GM19043 (cell line): ENCODE results near the gene SRPK2.

Experiments
- ATAC-seq: cut with Tn5 transposase; IDR thresholded peaks from one replicate; pipeline ENCODE4 v1.9.1; 2021; ENCODE audit warnings: low read depth; ENCODE audit not compliant: unreplicated experiment

The SRPK2 gene

DNA sequence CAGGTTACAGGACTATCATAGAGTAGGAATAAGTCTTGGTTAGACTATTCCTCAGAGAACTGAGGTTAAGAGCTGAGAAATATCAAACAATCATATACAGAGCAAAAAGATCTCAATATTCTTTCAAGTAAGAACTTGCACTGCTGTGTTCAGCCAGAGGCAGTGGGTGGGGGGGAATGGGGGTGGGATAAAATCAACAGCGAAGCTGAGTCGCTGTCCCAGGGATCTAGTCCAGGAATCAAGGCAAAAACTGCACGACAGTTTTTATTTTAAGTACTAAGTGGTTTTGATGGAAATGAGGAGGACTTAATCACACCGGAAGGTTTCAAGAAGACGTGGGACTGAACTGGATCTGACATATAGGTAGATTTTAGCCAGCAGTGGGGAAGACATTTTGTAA, 159.1 kb downstream of the SRPK2 start:
- no peak for ATAC-seq

DNA sequence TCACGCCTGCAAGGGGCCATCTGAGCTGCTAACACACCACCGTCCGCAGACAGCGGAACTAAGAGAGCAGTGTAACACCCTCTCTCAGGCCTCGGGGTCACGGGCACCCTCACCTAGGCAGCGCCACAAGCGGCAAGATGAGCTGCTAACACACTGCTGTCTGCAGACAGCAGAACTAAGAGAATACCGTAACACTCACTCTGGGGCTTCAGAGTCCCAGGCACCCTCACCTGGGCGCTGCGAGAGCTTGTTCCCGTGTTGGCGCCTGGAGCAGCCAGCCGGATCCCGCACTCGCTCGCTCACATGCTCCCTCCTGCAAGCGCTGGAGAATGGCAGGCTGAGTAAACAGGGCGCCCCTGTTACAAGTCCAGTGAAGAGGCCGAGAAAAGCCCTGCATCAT, 160.2 kb downstream of the SRPK2 start:
- no peak for ATAC-seq

DNA sequence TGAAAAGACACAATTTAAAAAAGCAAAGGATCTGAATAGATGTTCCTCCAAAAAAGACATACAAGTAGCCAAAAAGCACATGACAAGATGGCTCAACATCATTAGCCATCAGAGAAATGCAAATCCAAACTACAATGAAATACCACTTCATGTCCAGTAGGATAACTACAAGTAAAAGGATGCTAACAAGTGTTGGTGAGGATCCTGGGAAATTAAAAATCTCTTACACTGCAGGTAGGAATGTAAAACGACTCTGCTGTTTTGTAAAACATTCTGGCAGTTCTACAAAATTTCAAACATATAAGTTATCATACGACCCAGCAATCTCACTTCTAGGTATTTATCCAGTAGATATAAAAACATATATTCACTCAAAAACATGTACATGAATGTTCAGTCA, 161.3 kb downstream of the SRPK2 start:
- ATAC-seq = no peak

DNA sequence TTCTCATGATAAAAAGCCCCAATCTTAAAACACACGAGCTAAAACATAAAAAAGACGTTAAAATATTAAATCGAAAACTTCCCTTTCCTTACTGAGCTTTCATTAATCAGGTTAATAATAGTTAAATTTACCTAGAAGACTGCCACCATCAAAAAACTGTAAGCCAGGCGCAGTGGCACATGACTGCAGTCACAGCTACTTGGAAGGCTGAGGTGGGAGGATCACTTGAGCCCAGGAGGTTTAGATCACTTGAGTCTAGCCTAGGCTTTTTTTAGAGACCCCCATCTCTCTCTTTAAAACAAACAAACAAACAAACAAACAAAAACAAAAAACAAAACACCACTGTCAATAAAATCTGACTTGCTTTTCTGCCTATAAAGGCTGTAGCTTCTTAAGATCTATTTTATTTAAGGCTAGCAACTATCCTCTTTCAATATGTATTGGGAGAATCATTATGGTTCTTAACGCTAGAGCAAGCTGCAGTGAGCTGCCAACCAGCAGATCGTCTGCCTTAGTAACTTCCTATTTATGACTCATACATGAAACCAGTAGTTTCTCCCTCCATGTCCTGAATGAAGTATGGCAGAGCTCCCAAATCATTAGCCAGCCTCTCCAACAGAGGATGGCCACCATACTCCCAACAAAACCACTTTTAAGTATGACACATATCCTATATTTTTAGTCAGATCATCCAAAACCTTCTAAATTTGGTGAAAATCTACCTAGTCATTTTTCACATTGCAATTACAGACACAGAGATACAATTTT, 163.7 kb downstream of the SRPK2 start:
- ATAC-seq = peak; percentile 95

DNA sequence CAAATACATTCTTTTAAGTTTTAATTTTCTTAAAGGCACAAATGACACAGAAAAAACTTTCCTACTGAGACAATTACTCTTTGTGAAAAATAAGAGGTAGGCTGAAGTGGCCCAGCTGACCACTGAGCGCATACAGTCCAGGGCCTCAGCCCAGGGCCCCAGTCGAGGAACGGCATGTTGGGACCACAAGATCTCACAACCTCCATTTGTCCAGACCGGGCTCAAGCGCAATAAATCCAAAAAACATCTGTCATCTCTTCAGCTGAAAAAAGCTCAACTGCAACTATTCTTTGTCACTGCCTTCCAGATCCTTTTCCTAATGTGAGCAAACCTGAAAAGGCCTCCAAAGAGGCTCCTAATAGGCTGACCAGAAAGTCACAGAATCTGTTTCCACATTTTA, 165.8 kb downstream of the SRPK2 start:
- no peak for ATAC-seq

DNA sequence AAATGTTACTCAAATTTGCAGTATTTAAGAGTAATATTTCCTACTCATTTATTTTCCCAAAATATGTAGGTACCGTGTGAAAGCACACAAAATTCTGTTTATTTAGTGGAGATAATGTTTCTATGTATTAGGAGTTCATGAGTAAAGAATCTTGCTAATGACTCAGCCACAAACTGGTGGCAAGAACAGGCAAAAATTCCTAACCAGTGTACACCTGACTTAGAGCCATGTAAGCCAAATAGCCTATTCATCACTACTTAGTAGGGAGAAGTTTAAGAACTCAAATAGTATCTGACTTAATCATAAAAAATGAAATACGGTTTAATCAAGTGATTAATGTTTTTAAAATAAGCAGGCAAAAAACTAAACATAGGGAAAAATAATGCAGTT, 169.0 kb downstream of the SRPK2 start:
- ATAC-seq = no peak

DNA sequence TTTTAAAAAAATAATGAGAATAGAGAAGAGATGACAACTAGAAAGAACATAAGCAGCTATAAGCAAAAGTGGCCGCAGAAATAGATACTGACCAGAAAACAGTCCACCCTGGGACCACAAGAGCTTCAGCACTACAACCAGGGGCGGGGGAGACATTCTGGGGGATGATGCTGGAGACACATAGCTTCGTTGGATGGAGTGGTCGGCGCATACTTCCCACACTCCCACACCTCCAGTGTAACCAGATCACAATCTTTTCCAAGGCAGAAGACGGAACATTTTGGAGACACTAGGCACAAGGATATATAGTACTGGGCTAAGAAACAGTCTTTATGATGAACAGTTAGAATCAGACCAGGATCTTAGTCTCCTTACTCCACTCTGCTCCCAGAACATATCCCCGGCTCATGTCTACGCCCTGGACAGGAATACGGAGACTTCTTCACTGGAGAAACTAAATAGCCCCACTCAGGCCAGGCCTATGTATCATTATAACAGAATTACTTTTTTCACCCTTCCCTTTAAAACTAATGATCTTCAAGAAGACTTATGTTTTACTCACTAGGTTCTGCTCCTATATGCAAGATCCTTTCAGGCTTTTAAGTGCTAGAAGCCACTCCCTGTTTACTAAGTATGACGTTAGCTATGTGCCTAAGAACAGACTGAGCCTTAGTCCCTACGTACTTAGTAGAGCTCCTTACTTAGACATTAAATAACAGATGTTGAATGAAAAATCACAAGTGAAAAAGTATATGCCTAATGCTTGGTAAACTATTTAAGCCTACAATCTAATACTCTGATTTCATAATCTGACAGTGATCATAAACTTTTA, 169.6 kb downstream of the SRPK2 start:
- ATAC-seq = no peak

DNA sequence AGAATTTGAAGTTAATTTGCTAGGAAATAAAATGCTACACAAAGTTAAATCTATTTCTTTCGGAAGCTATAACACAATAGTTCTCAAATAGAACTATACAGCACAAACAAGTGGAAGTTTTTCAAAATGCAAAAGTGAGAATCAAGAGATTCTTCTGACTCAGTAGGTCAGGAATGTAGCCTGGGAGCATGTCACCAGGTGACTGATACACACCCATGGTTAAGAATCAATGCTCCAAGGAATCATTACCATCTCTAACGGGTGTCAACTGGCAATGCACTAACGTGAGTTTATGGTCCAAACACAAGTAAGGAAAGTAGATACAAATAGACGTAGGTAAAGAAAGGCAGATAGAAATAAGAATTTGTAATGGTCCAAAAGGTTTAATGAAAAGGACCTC, 170.5 kb downstream of the SRPK2 start:
- ATAC-seq = no peak

DNA sequence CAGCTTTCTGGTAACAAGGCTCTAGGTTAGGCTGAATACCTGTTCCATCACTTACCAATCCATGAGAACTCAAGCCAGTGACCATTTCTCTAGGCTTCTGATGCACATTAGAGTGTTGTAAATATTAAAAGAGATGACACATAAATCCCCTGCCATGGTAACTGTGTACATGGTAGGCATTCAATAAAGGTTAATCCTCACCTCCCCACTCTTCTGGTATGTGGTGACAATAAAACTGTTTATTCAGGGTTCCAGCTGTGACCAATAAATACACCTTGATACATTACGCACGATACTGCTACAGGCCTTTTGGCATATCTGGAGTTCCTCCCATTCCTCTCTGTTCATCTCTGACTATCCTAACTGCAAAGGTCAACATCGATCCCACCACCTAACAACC, 171.9 kb downstream of the SRPK2 start:
- ATAC-seq = no peak

DNA sequence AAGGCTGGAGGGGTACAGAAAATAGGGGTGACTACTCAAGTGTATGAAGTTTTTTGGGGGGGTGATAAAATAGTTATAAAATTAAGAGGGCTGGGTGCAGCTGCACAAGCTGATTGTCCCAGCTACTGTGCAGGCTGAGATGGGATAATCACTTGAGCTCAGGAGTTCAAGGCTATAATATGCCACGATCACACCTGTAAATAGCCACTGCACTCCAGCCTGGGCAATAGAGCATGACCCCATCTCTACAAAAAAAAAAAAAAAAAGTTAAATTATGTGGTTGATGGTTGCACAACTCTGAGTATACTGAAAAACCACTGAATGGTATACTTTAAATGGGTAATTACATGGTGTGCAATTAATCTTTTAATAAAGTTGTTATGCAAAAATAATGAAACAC, 172.9 kb downstream of the SRPK2 start:
- no peak for ATAC-seq

DNA sequence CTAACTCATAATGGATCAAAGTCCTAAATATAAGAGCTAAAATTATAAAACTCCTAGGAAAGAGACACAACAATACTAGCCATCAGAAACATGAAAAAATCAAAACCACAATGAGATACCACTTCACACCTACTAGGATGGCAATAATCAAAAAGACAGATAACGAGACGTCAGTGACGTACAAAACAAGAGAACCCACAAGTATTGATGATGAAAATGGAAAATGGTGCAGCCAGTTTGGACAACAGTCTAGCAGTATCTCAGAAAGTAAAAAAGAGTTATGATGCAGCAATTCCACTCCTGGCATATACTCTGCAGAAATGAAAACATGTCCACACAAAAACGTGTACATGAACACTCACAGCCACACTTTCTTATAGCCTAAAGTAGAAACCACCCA, 173.5 kb downstream of the SRPK2 start:
- no peak for ATAC-seq

DNA sequence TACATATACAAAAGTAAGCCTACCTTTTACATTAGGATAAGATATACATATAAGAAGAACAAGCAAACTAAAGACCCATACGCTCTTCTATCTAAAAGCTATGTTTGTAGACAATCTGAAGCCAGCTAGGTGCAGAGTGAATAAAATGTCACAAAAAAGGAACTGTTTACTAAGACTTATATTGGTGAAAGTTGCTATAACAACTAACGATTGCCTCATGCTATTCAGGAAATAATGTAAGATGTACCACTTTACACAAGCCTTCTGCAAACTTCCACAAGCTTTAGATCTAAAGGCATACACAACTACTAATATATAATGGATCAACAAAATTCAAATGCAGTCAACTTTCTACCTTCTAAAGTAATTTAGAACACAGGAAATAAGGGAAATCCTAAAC, 175.1 kb downstream of the SRPK2 start:
- no peak for ATAC-seq

DNA sequence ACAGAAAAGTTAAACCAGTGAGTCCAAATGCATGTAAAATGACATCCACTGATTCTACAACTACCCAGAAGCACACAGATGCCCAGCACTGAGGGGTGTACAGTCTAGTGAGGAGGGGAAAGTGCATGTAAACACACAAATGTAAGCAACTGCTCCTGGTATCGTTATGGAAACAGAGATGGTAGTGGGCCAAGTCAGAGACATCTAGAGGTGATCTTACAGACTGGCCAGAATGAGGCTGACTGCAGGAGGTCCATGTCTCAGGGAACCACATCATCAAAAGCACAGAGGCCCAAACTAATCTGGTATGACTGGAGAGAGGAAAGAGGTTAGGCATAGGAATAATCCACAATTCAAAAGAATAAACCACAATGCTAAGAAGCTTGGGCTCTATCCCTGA, 176.5 kb downstream of the SRPK2 start:
- ATAC-seq = no peak

DNA sequence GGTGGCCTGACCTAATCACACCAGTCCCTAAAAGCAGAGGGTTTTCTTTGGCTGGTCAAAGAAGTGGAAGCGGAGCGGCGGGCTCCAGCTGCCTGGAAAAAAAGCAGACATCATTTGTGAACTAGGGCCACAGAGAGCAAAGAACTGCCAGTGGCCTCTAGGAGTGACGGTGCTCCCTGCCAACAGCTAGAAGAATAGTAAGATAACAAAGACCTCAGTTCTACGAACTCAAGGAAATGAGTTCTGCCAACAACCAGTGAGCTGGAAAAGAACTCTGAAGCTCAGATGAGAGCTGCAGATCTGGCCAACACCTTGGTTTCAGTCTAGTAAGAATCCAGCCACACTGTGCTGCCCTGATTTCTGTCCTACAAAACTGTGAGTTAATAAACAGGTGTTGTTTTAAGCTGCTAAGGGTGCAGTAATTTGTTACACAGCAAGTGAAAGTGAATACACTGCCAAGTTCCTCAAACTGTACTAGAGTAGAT, 178.0 kb downstream of the SRPK2 start:
- ATAC-seq = peak; percentile 88

DNA sequence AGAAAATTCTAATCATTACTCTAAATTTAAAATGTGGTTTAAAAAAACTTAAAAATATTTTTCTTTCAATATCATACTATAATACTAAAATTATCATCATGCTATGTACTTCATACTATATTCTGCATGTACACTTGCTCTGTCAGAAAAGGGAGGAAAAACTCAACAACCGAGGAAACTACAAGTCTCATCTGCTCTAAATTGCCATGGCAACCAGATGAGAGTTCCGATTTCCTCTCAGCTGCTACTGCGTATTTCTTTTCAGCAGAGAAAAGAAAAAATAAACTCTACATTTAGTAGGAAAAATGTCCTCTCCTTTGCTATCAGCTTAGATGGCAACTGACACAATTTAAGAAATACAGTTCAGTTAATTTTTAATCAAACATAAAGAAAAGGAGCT, 178.9 kb downstream of the SRPK2 start:
- ATAC-seq = no peak

DNA sequence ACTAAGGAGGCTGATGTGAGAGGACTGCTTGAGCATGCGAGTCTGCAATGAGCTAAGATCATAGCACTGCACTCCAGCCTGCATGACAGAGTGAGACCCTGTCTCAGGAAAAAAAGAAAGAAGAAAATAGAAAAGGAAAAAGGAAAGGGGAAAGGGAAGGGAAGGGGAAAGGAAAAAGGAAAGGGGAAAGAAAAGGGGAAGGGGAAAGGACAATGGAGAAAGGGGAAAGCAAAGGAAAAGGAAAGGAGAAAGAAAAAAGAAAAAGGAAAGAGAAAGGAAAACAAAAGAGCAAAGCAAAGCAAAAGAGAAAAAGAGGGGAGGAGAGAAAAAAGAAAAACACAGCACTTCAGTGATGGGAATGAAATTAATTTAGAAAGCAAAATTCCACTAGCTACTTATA, 179.3 kb downstream of the SRPK2 start:
- ATAC-seq = no peak

DNA sequence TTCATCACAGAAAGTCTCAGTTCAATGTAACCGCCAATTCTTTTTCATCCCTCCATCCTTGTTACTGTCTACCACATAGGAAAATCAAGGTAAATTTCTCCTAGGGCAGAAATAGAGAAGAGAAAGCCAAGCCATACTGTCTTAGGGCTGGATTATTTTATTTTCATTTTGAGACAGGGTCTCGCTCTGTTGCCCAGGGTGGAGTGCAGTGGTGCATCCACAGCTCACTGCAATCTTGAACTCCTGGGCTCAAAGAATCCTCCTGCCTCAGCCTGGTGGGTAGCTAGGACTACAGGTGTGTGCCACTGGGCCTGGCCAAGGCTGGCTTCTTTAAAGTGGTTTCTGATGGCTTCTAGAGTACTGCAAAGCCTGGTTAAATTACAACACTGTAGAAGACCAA, 181.7 kb downstream of the SRPK2 start:
- no peak for ATAC-seq

DNA sequence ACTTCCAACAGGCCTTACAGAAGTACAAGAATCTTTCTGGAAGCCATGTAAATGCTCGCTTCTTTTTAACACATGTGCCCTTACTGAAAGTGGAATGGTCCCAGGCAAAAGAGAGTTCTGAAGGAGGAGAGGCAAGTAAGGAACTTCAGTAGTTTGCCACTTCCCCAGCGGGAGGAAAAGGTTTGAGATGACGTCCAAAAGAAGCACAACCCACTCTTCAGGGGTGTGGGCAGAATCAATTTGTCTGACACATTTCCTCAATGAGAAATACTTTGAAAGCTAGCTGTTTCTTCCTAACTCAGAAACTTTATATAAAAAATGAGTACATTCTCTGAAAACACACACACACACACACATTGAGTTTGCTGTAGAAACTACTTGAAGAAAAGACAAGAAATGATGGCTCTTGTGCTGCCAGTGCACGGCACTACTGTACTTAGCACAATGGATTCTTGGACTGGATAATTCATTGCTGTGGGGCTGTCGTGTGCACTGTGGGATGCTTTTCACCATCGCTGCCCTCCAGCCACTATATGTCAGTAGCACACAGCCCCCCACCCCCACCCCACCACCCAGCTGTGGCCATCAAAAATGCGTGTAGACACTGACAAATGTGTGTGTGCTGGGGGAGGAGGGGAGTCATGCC, 183.0 kb downstream of the SRPK2 start:
- no peak for ATAC-seq

DNA sequence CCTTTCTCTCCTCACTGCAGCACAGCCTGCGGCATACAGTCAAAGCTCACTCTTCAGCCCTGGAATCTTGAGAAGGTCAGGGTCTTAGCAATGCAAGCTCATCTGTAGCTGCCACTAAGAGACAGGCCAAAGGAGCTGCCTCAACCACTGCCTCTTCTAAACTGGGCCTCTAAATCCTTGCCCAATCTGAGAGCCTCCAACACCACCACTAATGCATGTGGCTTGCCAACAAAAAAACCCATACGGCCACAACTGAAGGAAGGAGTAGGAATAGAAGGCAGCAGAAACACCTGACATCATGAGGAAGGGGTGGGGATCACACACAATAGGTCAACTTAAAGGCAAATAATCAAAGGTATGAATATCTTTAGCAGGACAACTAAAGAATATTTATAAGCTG, 183.8 kb downstream of the SRPK2 start:
- no peak for ATAC-seq

DNA sequence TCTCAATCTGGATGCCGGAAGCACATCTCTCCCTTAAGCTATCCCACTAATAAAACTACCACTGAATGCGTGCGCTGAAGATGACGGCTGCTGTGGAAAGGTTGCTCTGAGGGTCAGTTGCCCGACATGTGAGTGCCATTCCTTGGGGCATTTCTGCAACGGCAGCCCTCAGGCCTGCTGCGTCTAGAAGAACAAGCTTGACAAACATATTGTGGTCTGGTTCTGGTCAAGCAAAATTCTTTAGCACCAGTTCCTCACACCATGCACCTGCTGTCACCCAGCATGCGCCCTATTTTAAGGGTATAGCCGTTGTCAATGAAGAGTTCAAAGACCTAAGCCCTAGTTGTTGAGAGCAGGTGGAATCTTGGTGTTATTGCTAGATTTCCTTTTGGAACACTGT, 184.2 kb downstream of the SRPK2 start:
- ATAC-seq = no peak

DNA sequence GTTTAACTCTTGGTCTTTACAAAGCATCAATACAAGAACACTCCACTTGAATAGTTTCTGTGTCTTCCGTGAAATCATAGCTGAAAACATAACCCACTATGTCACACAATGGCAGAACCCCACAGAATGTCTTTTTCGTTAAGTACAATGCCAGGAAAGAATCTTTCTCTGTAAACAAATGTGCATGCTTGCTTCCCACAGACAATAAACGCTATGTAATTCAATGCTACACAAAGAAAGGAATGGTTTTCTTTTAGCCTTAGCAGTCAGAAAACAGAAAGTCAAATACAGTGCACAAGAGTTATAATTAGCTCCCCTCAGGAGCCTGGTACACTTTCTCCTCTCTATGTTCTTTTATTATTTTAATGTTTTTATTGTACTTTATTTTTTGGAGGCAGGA, 186.1 kb downstream of the SRPK2 start:
- ATAC-seq = no peak

DNA sequence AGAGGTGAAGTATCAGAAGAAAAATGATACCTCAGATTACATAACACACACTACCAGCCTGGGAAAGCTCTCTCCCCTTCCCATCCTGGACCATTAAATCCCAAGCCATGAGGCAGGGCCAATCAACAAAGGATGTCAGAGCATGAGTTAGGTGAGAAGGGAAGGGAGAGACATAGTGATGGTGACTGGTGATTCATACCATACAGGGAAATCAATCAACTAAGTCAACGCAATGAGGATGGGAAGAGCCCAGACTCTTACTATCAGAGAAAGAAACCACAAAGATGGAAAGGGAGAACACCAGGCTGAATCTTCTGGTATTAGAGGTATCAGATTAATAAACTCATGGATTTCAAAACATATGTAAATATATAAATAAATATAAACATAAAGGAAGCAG, 189.3 kb downstream of the SRPK2 start:
- ATAC-seq = no peak
